Posterior cingulate gyrus (tissue), 11 donors: ENCODE data around the gene MDH2.
A peak's percentile ranks its signal among the peaks of the same experiment; 100 is the strongest.
"Not testable (repeated sequence)": the region's sequence is repeated elsewhere in the genome, so short reads cannot be mapped to it uniquely, and the experiment has no call there.

ENCODE experiments used
- DNase-seq, 10 donors: peaks; one replicate each; pipeline versions ENCODE4 v3.0.0 to v3.0.0-alpha.2; 2020 to 2021; ENCODE audit warnings: mixed read lengths in 3 of 10
- intact Hi-C: fragments of 100-400 bp; cut with DNase I; formaldehyde crosslinking; loops from one replicate; pipeline ENCODE4 v1.15.1; 2023

MDH2 gene

GRCh38 chr7:76101693-76102437 lies 54.0 kb downstream of the MDH2 start:
- intact Hi-C loops = not testable (repeated sequence)
- peak in 1 of 10 donors; percentile 29 for DNase-seq

- DNase-seq, intact Hi-C loops: not testable (repeated sequence)
Measured at GRCh38 chr7:76103788-76104187, 55.9 kb downstream of the MDH2 start.

GRCh38 chr7:76106130-76106529 lies 58.2 kb downstream of the MDH2 start:
- DNase-seq, intact Hi-C loops: not testable (repeated sequence)

GRCh38 chr7:76106893-76107292 lies 59.0 kb downstream of the MDH2 start:
- DNase-seq = no peak
- intact Hi-C loops = no loop called here

GRCh38 chr7:76108540-76109233 lies 60.8 kb downstream of the MDH2 start:
- no peak for DNase-seq
- intact Hi-C loops = no loop called here

GRCh38 chr7:76113042-76113630 lies 65.2 kb downstream of the MDH2 start:
- intact Hi-C loops, DNase-seq: not testable (repeated sequence)

- DNase-seq, intact Hi-C loops: not testable (repeated sequence)
Measured at GRCh38 chr7:76114742-76115141, 66.8 kb downstream of the MDH2 start.
